GM23338 (cell line): ENCODE results near the gene TM9SF4.

Experiments
- CTCF ChIP-seq, 2 experiments: fragments of 200-600 bp in 1 of 2; sonication (generic) in 1 of 2; conservative IDR thresholded peaks; 2 replicates each; pipeline versions ENCODE4 v1.5.1 to v1.6.1; 2016 to 2017; ENCODE audit warnings: antibody characterized with exemption in 2 of 2, low read depth in 2 of 2, mild to moderate bottlenecking in 2 of 2, moderate library complexity in 1 of 2
- EZH2 ChIP-seq: fragments of 200-600 bp; sonication (generic); IDR thresholded peaks from one replicate; pipeline ENCODE4 v1.8.0; 2017; ENCODE audit warnings: antibody characterized with exemption, mild to moderate bottlenecking, low read depth; ENCODE audit not compliant: unreplicated experiment
- POLR2AphosphoS5 ChIP-seq: IDR thresholded peaks from 2 replicates; pipeline ENCODE4 v1.6.1; 2016; ENCODE audit warnings: antibody characterized with exemption, low read depth

DNA sequence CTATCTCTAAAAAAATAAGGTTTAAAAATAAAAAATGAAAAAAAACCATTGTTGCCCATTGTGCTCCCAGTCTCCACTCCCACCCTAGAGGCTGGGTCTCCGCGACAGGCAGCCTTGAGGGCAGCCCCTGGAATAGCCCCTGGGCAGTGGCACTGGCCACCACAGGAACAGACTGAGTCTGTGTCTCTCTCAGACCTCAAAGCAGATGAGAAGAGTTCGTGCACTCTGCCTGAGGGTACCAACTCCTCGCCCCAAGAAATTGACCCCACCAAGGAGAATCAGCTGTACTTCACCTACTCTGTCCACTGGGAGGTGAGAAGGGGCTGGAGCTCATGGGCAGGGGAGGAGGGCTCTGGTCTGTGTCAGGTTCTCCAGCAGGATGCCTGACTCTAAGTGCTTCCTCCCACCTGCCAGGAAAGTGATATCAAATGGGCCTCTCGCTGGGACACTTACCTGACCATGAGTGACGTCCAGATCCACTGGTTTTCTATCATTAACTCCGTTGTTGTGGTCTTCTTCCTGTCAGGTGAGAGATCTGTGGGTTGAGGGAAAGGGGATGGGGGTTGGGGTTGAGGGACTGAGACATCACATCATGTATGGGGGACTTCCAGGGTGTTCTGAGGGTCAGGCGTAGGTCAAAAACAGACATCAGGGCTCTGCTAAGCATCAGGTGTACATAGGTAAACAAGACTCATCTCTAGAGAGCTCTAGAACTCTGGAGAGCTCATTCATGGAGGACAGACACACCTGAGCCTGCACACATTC, 35.6 kb downstream of the TM9SF4 start:
- TF ChIP-seq CTCF (conservative IDR thresholded peaks at IDR 0.05; ENCODE audit: low read depth in 2 of 2) (no peak), EZH2 (no peak), POLR2AphosphoS5 (no peak)
